HepG2 (cell line): ENCODE data around the gene PTK7. TPM values are rescaled to one million over a fixed set of nuclear protein-coding genes. Genes with fewer than 3 reads are reported as not detected.
A peak's percentile ranks its signal among the peaks of the same experiment; 100 is the strongest.

Experiments used
- ATAC-seq: fragments of 200-7000 bp; cut with Tn5 transposase; 3 replicates; pipeline ENCODE4 v1.9.1; 2020; ENCODE audit warnings: mild to moderate bottlenecking, moderate library complexity
- BruUV-seq: library from RNA; stranded (reverse); fragments of 400-500 nt; replicated peaks from 2 replicates; lab custom pipeline; 2021; lab: Mats Ljungman, UMichigan
- CTCF ChIA-PET: fragments of 300-600 bp; formaldehyde crosslinking; extraction: SDS; loops from one replicate; lab custom pipeline; 2021; ENCODE audit warnings: low total read pairs, inconsistent platforms, low intra/inter-chr PET ratio; lab: Yijun Ruan, JAX
- POLR2A ChIA-PET: fragments of 350-600 bp; sonication (Branson Sonifier 250); formaldehyde crosslinking; loops from one replicate; lab custom pipeline; 2020; ENCODE audit warnings: antibody characterized with exemption, inconsistent platforms; lab: Yijun Ruan, JAX
- DNase-seq: peaks from one replicate; pipeline ENCODE4 v3.0.0-alpha.2; 2015; ENCODE audit warnings: low spot score
- FAIRE-seq: peaks from 3 replicates; lab custom pipeline; 2011; peaks lifted over from hg19 to GRCh38; lab: Jason Lieb, UNC
- H2AFZ ChIP-seq: one replicate; pipeline ENCODE4 v1.6.1; 2011; ENCODE audit warnings: low read length, inconsistent platforms
- H3K27ac ChIP-seq: fragments of 300-600 bp; 3 replicates; pipeline ENCODE4 v1.8.0; 2011; ENCODE audit warnings: mixed run types, mild to moderate bottlenecking, mixed read lengths, low read length, inconsistent platforms; ENCODE audit not compliant: insufficient read depth; ENCODE audit errors: extremely low read length
- H3K27me3 ChIP-seq, 2 experiments: fragments of 200-600 bp in 1 of 2; 2 replicates in 1 of 2; 3 replicates in 1 of 2; pipeline versions ENCODE4 v1.6.0 to v1.8.0; 2011; ENCODE audit warnings: low read length in 2 of 2, mild to moderate bottlenecking in 2 of 2, moderate library complexity in 2 of 2, inconsistent platforms in 1 of 2; ENCODE audit not compliant: insufficient read depth in 2 of 2, control insufficient read depth in 1 of 2
- H3K36me3 ChIP-seq, 2 experiments: fragments of 200-600 bp in 1 of 2; replicated peaks in 1 of 2; 2 replicates in 1 of 2; 3 replicates in 1 of 2; pipeline versions ENCODE4 v1.5.1 to v1.8.0; 2011; ENCODE audit warnings: low read length in 2 of 2, inconsistent platforms in 1 of 2; ENCODE audit not compliant: insufficient read depth in 2 of 2, control insufficient read depth in 1 of 2
- H3K4me1 ChIP-seq: 2 replicates; pipeline ENCODE4 v1.5.1; 2012; ENCODE audit warnings: low read length, inconsistent platforms; ENCODE audit not compliant: insufficient read depth
- H3K4me2 ChIP-seq: 2 replicates; pipeline ENCODE4 v1.6.0; 2011; ENCODE audit warnings: low read depth, low read length, inconsistent platforms
- H3K4me3 ChIP-seq, 3 experiments: fragments of 200-600 bp in 1 of 3; sonication (generic), shearing (Covaris generic) in 1 of 3; replicated peaks in 1 of 3; 2 replicates each; pipeline ENCODE4 v1.5.1; 2011 to 2016; ENCODE audit warnings: low read length in 3 of 3, inconsistent platforms in 2 of 3, low read depth in 2 of 3, mild to moderate bottlenecking in 2 of 3, control low read depth in 1 of 3, mixed read lengths in 1 of 3; ENCODE audit not compliant: insufficient read depth in 1 of 3
- H3K79me2 ChIP-seq: one replicate; pipeline ENCODE4 v1.6.1; 2011; ENCODE audit warnings: low read length, inconsistent platforms; ENCODE audit not compliant: insufficient read depth
- H3K9ac ChIP-seq: 2 replicates; pipeline ENCODE4 v1.6.0; 2011; ENCODE audit warnings: mild to moderate bottlenecking, low read depth, low read length, inconsistent platforms; ENCODE audit not compliant: insufficient read depth
- H3K9me3 ChIP-seq: 2 replicates; pipeline ENCODE4 v1.5.1; 2012; ENCODE audit warnings: mild to moderate bottlenecking, low read length
- H4K20me1 ChIP-seq: 2 replicates; pipeline ENCODE4 v1.6.0; 2011; ENCODE audit warnings: inconsistent platforms, mild to moderate bottlenecking, low read length, moderate library complexity; ENCODE audit not compliant: insufficient read depth
- AGO2 ChIP-seq: fragments of 200-400 bp; formaldehyde crosslinking; optimal IDR thresholded peaks from 2 replicates; pipeline ENCODE3; 2017; ENCODE audit warnings: mild to moderate bottlenecking, low read depth, low read length, moderate library complexity
- HMGA1 ChIP-seq: sonication (generic); formaldehyde crosslinking; conservative IDR thresholded peaks from 2 replicates; pipeline ENCODE4 v1.4.0; 2020; ENCODE audit warnings: missing genetic modification reagents
- HNRNPK ChIP-seq: fragments of 200-400 bp; formaldehyde crosslinking; IDR thresholded peaks from 2 replicates; pipeline ENCODE4 v1.6.1; 2018; ENCODE audit warnings: low read length, low read depth, moderate library complexity, mild to moderate bottlenecking; ENCODE audit not compliant: poor library complexity, severe bottlenecking
- MIER2 ChIP-seq: IDR thresholded peaks from 2 replicates; pipeline ENCODE4 v1.6.1; 2016; ENCODE audit warnings: missing biosample characterization, missing genetic modification reagents
- NFYC ChIP-seq: IDR thresholded peaks from 2 replicates; pipeline ENCODE4 v1.6.1; 2016; ENCODE audit warnings: missing genetic modification reagents, missing compliant biosample characterization
- POLR2G ChIP-seq: fragments of 200-400 bp; formaldehyde crosslinking; IDR thresholded peaks from 2 replicates; pipeline ENCODE4 v1.6.1; 2018; ENCODE audit warnings: mild to moderate bottlenecking, low read depth, low read length, moderate library complexity
- RBFOX2 ChIP-seq: fragments of 200-400 bp; formaldehyde crosslinking; IDR thresholded peaks from 2 replicates; pipeline ENCODE4 v1.6.1; 2017; ENCODE audit warnings: low read depth, mild to moderate bottlenecking, low read length
- SETDB1 ChIP-seq: sonication (generic); formaldehyde crosslinking; IDR thresholded peaks from 2 replicates; pipeline ENCODE4 v1.5.1; 2020; ENCODE audit warnings: missing genetic modification reagents, mild to moderate bottlenecking, borderline replicate concordance
- SP140L ChIP-seq: sonication (generic); formaldehyde crosslinking; IDR thresholded peaks from 2 replicates; pipeline ENCODE4 v1.4.0; 2020; ENCODE audit warnings: missing genetic modification reagents, borderline replicate concordance
- ZNF232 ChIP-seq: sonication (generic); formaldehyde crosslinking; IDR thresholded peaks from 2 replicates; pipeline ENCODE4 v1.4.0; 2020; ENCODE audit warnings: missing genetic modification reagents, borderline replicate concordance
- ZNF558 ChIP-seq: sonication (generic); formaldehyde crosslinking; IDR thresholded peaks from 2 replicates; pipeline ENCODE4 v1.9.0; 2022; ENCODE audit warnings: mild to moderate bottlenecking, missing genetic modification reagents, borderline replicate concordance
- ZSCAN29 ChIP-seq: sonication (generic); formaldehyde crosslinking; conservative IDR thresholded peaks from 2 replicates; pipeline ENCODE4 v1.4.0; 2020; ENCODE audit warnings: mild to moderate bottlenecking, missing genetic modification reagents
- WGBS: methylation state at CpG from one replicate; pipeline ENCODE4 v1.1.6; 2017; ENCODE audit warnings: low lambda C conversion rate; 5-methylcytosine and 5-hydroxymethylcytosine counted together
- in situ Hi-C: cut with HindIII; loops from 2 replicates; pipeline ENCODE4 v1.10.0; 2017; ENCODE audit warnings: low pct_unique_long_range_greater_than_20kb; ENCODE audit not compliant: extremely low pct_ligation_motif_present
- intact Hi-C: fragments of 100-400 bp; cut with micrococcal nuclease; formaldehyde crosslinking; loops from one replicate; pipeline ENCODE4 v1.10.0; 2022; ENCODE audit not compliant: unreplicated experiment
- polyA plus RNA-seq, 8 experiments: library from polyadenylated mRNA; depleted of rRNA in 3 of 8; stranded (reverse) in 7 of 8; unstranded in 1 of 8; fragments of >200 nt; fragmentation: Illumina TruSeq in 4 of 8; extraction: Trizol in 4 of 8; gene quantifications; 2 replicates each; pipeline versions ENCODE4 v1.2.1 to v1.2.3, GENCODE V29; 2011 to 2016; ENCODE audit warnings: low read depth in 4 of 8, missing spikeins in 1 of 8, mixed read lengths in 1 of 8; ENCODE audit not compliant: insufficient read depth in 1 of 8
- total RNA-seq, 5 experiments: library from RNA; depleted of rRNA; stranded (reverse); fragments of >200 nt; fragmentation: Illumina TruSeq; extraction: Trizol; gene quantifications; 2 replicates each; pipeline ENCODE4 v1.2.3, GENCODE V29; 2016; ENCODE audit warnings: low read depth in 1 of 5
- TF ChIP-seq, protein P1 (sequence below): sonication (generic); formaldehyde crosslinking; IDR thresholded peaks from 2 replicates; pipeline ENCODE4 v1.5.0; 2020; ENCODE audit warnings: missing genetic modification reagents
- TF ChIP-seq, protein P2 (sequence below), 2 experiments: sonication (generic) in 1 of 2; formaldehyde crosslinking in 1 of 2; IDR thresholded peaks; 2 replicates each; pipeline versions ENCODE4 v1.6.1 to v1.9.0; 2014 to 2022; ENCODE audit warnings: antibody characterized with exemption in 1 of 2, borderline replicate concordance in 1 of 2, inconsistent platforms in 1 of 2, low read depth in 1 of 2, missing genetic modification reagents in 1 of 2

PTK7 gene
- total and polyA plus RNA-seq, 2 of the 13 experiments (the other 11 are each of a cell fraction or from before 2014, with no cell fraction given) = 98.5 to 99.8 TPM

DNA sequence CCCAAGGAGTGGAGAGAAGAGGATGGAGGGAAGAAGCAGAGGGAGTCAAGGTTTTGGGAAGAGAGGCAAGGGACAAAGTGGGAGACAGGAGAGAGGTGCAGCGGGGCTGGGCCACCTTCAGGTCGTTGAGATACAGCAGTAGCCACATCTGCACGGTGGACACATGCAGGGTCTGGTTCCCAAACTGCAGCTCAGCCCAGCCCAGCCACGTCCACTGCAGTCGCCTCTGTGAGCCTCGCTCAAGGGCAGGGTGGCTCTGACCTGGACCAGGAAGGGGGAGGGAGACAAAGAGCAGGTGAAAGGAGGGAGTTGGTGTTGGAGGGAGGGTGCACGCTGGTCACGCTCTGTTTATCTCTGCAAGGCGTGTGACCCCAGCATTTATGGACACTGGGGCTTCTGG, 37.4 kb upstream of the PTK7 start:
- BruUV-seq = no TSS peak
- H3K27ac ChIP-seq = no peak overlapping the region
- no peaks in the 10 kb centered on the region for H3K79me2 ChIP-seq
- peaks cover 12% of the 10 kb centered on the region for H3K4me1 ChIP-seq
- H3K4me3 ChIP-seq = no peak overlapping the region
- FAIRE-seq (no peak), ATAC-seq (no peak), DNase-seq (no peak)
- no peak overlapping the region for H2AFZ ChIP-seq
- ChIA-PET POLR2A (interaction anchor here (0.9 to 1.2 kb wide), 2 partner anchors 9 to 68 kb away, joined by 3 to 4 read pairs; no protein-coding TSS in a partner anchor), CTCF (no interaction called here)
- peaks cover 3% of the 10 kb centered on the region; the same call in 1 of the 2 replicates for H4K20me1 ChIP-seq
- H3K36me3 ChIP-seq = peaks cover 41 to 66% of the 10 kb centered on the region in 2 experiments
- no peak overlapping the region for H3K4me2 ChIP-seq
- 93% methylated on average over 9 of the region's 9 CpGs for WGBS
- H3K9ac ChIP-seq = no peak overlapping the region
- in situ Hi-C loops = no loop called here
- intact Hi-C loops = no loop called here
- no peaks in the 10 kb centered on the region for H3K9me3 ChIP-seq
- TF ChIP-seq ZNF558 (CRISPR knock-in tag) = no peak
- TF ChIP-seq HNRNPK = no peak
- TF ChIP-seq AGO2 = peak; percentile 42
- no peak for TF ChIP-seq MIER2 (CRISPR knock-in tag)
- TF ChIP-seq ZSCAN29 (CRISPR knock-in tag) = no peak
- TF ChIP-seq SP140L (CRISPR knock-in tag) = no peak
- no peak for TF ChIP-seq HMGA1 (CRISPR knock-in tag)
- TF ChIP-seq RBFOX2 = 0 out of 2 replicates have a peak, but pooled peaks have one; percentile 34
- TF ChIP-seq, protein P1, sequence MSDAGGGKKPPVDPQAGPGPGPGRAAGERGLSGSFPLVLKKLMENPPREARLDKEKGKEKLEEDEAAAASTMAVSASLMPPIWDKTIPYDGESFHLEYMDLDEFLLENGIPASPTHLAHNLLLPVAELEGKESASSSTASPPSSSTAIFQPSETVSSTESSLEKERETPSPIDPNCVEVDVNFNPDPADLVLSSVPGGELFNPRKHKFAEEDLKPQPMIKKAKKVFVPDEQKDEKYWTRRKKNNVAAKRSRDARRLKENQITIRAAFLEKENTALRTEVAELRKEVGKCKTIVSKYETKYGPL (CRISPR knock-in tag) = no peak
- TF ChIP-seq NFYC (CRISPR knock-in tag) = no peak
- TF ChIP-seq SETDB1 (CRISPR knock-in tag) = no peak
- TF ChIP-seq ZNF232 (CRISPR knock-in tag) = no peak
- peak; percentile 14; the same call in 1 of the 2 replicates for TF ChIP-seq POLR2G
- TF ChIP-seq, protein P2, sequence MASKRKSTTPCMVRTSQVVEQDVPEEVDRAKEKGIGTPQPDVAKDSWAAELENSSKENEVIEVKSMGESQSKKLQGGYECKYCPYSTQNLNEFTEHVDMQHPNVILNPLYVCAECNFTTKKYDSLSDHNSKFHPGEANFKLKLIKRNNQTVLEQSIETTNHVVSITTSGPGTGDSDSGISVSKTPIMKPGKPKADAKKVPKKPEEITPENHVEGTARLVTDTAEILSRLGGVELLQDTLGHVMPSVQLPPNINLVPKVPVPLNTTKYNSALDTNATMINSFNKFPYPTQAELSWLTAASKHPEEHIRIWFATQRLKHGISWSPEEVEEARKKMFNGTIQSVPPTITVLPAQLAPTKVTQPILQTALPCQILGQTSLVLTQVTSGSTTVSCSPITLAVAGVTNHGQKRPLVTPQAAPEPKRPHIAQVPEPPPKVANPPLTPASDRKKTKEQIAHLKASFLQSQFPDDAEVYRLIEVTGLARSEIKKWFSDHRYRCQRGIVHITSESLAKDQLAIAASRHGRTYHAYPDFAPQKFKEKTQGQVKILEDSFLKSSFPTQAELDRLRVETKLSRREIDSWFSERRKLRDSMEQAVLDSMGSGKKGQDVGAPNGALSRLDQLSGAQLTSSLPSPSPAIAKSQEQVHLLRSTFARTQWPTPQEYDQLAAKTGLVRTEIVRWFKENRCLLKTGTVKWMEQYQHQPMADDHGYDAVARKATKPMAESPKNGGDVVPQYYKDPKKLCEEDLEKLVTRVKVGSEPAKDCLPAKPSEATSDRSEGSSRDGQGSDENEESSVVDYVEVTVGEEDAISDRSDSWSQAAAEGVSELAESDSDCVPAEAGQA (IDR thresholded peaks at IDR 0.05; ENCODE audit: low read depth) = no peak
- TF ChIP-seq, protein P2 (CRISPR knock-in tag; IDR thresholded peaks at IDR 0.05; ENCODE audit: borderline replicate concordance) = no peak
- H3K27me3 ChIP-seq = no peaks in the 10 kb centered on the region
